ELF-1 (cell line): Measurements from ENCODE around the gene BUB1B.

Experiments
- DNase-seq: peaks from one replicate; pipeline ENCODE4 v3.0.0-alpha.2; 2016; ENCODE audit warnings: low read depth, low spot score

Gene BUB1B

GRCh38 chr15:40254452-40254851, 93.6 kb downstream of the BUB1B start:
- no peak for DNase-seq

GRCh38 chr15:40255033-40255432, 94.2 kb downstream of the BUB1B start:
- no peak for DNase-seq

- no peak for DNase-seq
Measured at GRCh38 chr15:40256638-40257235, 95.9 kb downstream of the BUB1B start.

- DNase-seq, result peak; percentile 90
Measured at GRCh38 chr15:40257656-40258450, 97.0 kb downstream of the BUB1B start.

DNA sequence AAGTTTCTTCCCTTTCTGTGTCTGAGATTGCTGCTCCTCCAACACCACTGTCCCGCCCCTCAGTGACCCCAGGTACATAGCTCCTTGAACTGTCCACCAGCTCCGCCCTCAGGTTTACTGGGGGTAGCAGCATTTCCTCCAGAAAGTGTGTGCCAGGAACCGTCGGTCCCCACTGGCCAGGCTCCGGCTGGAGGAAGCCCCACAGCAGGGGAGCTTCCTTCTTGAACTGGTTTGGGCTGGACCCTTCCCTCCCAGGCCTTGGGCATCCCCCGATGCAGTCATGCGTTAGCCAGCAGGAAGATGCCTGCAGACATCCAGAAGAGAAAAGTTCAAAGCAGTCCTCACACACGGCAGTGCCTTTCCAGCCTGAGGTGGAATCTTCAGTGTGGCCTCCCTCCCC, 97.7 kb downstream of the BUB1B start:
- DNase-seq, result peak; percentile 89

DNA sequence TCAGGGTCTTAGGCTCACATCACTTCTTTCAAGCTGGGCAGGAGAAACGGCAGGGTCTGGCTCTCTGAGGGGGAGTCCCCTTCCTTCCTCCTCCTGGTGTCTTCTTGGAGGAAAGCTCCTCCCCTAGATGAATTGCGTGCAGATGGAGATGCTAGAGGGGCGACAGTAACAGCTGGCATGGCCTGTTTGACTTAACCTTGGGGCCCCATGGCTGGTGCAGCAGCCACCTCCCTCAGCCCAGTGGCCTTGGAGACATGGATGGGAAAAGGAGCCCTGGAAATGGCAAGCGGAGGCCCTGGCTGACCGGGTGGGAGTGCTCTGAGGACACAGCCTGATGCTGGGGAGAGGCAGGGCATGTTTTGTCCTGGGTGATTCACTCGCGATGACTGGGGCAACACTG, 98.2 kb downstream of the BUB1B start:
- DNase-seq, result no peak

DNA sequence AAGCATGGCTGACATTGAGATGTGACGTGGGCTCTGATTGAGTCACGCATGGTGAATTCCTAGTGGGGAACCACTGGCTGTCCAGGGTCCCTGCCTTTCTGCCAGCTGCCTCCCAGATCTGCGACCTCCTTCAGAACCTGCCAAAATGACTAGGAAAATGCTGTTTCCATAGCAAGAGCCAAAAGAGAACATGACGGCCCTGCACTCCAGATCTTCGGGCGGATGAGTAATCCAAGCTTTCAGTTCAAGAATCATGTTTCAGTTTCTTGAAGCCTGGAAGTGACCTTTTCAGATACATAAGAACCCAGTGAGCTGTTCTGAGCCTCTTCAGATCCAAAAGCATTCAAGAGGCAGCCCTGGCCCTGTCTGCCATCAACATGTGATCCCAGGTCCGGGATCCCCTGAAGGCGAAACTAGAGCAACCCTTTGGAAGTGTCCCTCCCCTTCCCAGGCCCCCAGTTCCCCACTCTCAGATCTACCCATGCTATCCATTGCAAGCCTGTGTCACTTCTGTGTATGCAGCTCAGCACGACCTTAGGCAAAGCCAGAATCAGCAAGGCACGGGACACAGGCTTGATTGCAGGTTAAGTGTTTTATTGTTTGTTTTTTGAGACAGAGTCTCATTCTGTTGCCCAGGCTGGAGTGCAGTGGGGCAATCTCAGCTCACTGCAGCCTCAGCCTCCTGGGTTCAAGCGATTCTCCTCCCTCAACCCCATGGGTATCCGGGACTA, 102.3 kb downstream of the BUB1B start:
- peak; percentile 55 for DNase-seq

GRCh38 chr15:40264321-40265153, 103.7 kb downstream of the BUB1B start:
- DNase-seq, result no peak

DNA sequence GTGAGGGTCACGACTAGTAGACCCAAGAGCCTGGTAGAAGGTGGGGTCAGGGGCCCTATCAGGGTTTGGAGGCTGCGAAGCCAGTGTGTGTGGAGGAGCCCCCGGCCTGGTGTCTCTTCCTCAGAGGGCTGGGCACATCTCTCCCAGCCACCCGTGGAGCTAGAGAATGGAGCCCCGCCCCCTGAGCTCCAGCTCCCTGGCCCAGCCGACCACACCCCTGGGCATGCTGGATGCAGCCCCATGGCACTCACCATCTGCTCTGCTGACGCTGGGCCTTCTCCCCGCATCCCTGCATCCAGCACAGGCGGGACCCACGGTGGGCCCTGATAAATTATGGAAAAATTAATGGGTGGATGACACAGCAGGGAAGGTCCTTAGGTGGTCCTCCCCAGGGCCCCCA, 104.5 kb downstream of the BUB1B start:
- no peak for DNase-seq

- DNase-seq, result no peak
Measured at GRCh38 chr15:40265875-40266274, 105.0 kb downstream of the BUB1B start.

GRCh38 chr15:40266828-40267304, 106.0 kb downstream of the BUB1B start:
- DNase-seq, result peak; percentile 86

- DNase-seq, result peak; percentile 52
Measured at GRCh38 chr15:40267670-40268069, 106.8 kb downstream of the BUB1B start.

DNA sequence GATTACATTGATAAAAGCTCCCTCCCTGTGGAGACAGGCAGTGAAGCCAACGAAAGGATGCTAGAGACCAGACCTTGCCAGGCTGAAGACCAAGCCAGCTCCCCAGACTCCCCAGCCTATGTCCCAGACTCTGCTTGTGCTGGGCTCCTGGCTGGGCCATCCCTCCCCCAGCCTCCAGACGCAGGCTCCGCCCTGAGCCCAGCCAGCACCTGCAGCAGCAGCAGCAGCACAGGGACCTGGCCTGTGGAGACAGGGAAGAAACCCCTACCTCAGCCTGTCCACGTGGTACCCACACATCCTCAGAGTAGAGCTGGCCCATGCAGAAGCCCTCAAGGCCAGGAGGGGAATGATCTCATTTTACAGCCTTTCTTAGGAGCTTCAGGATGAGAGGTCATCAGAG, 108.7 kb downstream of the BUB1B start:
- no peak for DNase-seq

DNA sequence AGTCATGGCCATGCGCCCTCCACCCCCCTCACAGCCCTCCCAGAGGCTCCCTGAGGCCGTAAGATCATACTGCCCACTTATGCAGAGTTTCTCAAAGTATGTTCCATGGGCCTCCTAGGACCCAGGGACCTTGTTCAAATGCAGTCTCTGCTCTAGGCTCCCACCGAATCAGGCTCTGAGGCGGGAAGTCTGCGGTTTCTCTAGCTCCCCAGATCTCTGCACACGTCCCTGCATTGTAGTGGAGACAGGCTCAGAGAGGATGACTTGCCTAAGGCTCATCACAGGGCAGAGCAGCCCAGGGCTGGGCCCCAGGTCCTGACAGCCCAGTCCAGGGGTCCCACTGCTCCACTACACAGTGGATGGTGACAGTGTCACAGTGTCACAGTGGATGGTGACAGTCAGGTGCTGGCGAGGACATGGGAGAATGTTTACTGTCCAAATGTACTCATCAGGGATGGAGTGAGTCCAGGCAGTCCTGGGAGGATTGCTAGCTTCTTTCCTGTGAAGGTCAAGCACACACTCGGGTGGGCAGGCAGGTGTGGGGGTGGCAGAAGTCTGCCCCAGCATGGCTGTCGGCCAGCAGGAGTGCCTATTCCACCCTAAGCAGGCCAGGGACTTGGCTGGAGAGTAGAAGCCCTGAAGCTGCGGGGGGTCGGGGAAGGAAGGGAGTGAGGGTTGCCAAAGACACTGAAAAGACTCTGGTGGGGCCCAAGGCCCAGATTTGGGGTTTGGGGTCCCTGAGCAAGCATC, 109.6 kb downstream of the BUB1B start:
- no peak for DNase-seq
